Mesenchymal stem cell (in vitro differentiated cells and primary cell): ENCODE results near the gene VPS45.

Source experiments
- DNase-seq: peaks from one replicate; pipeline ENCODE4 v3.0.0-alpha.2; 2013
- H2AFZ ChIP-seq: one replicate; pipeline ENCODE4 v1.6.1; 2013; ENCODE audit warnings: low read depth, mild to moderate bottlenecking, control low read depth, inconsistent platforms, low read length, moderate library complexity
- H2AK5ac ChIP-seq: 2 replicates; pipeline ENCODE4 v1.6.1; 2013; ENCODE audit warnings: low read length, moderate library complexity, mild to moderate bottlenecking, inconsistent platforms; ENCODE audit not compliant: severe bottlenecking
- H2BK120ac ChIP-seq: one replicate; pipeline ENCODE4 v1.6.1; 2013; ENCODE audit warnings: low read depth, mild to moderate bottlenecking, inconsistent platforms, low read length, moderate library complexity
- H2BK12ac ChIP-seq, 2 experiments: one replicate each; pipeline ENCODE4 v1.6.1; 2013; ENCODE audit warnings: inconsistent platforms in 2 of 2, low read length in 2 of 2, mild to moderate bottlenecking in 2 of 2, moderate library complexity in 2 of 2, control low read depth in 1 of 2
- H2BK15ac ChIP-seq: one replicate; pipeline ENCODE4 v1.6.1; 2013; ENCODE audit warnings: mild to moderate bottlenecking, low read depth, inconsistent platforms; ENCODE audit not compliant: poor library complexity, severe bottlenecking
- H2BK5ac ChIP-seq: 2 replicates; pipeline ENCODE4 v1.6.1; 2013; ENCODE audit warnings: low read depth, mild to moderate bottlenecking, low read length, control low read depth, inconsistent platforms; ENCODE audit not compliant: poor library complexity, severe bottlenecking
- H3K14ac ChIP-seq, 2 experiments: one replicate each; pipeline ENCODE4 v1.6.1; 2013; ENCODE audit warnings: inconsistent platforms in 2 of 2, low read length in 2 of 2, control low read depth in 1 of 2, mild to moderate bottlenecking in 1 of 2, moderate library complexity in 1 of 2
- H3K18ac ChIP-seq, 2 experiments: one replicate each; pipeline ENCODE4 v1.6.1; 2013; ENCODE audit warnings: inconsistent platforms in 2 of 2, low read length in 2 of 2, control low read depth in 1 of 2, low read depth in 1 of 2, mild to moderate bottlenecking in 1 of 2
- H3K23ac ChIP-seq, 2 experiments: one replicate each; pipeline ENCODE4 v1.6.1; 2013; ENCODE audit warnings: inconsistent platforms in 2 of 2, low read length in 2 of 2, mild to moderate bottlenecking in 2 of 2, moderate library complexity in 2 of 2, control low read depth in 1 of 2
- H3K27ac ChIP-seq: 2 replicates; pipeline ENCODE4 v1.5.1; 2013; ENCODE audit warnings: mild to moderate bottlenecking, moderate library complexity, low read length, control low read depth, inconsistent platforms; ENCODE audit not compliant: poor library complexity, severe bottlenecking
- H3K27me3 ChIP-seq, 2 experiments: 2 replicates each; pipeline versions ENCODE4 v1.6.1 to v1.7.0; 2013; ENCODE audit warnings: low read length in 2 of 2, mild to moderate bottlenecking in 2 of 2, moderate library complexity in 2 of 2, control low read depth in 1 of 2, inconsistent platforms in 1 of 2; ENCODE audit not compliant: control insufficient read depth in 1 of 2, insufficient read depth in 1 of 2
- H3K36me3 ChIP-seq, 2 experiments: 2 replicates each; pipeline versions ENCODE4 v1.6.1 to v1.7.0; 2013; ENCODE audit warnings: low read length in 2 of 2, control low read depth in 1 of 2, inconsistent platforms in 1 of 2, low read depth in 1 of 2, mild to moderate bottlenecking in 1 of 2; ENCODE audit not compliant: insufficient read depth in 2 of 2, control insufficient read depth in 1 of 2
- H3K4ac ChIP-seq, 2 experiments: one replicate each; pipeline ENCODE4 v1.6.1; 2013; ENCODE audit warnings: inconsistent platforms in 2 of 2, low read length in 2 of 2, mild to moderate bottlenecking in 2 of 2, moderate library complexity in 2 of 2, control low read depth in 1 of 2, low read depth in 1 of 2
- H3K4me1 ChIP-seq: 2 replicates; pipeline ENCODE4 v1.6.1; 2013; ENCODE audit warnings: low read depth, low read length, control low read depth; ENCODE audit not compliant: control insufficient read depth, insufficient read depth
- H3K4me2 ChIP-seq: 2 replicates; pipeline ENCODE4 v1.6.1; 2013; ENCODE audit warnings: low read length, mild to moderate bottlenecking, inconsistent platforms; ENCODE audit not compliant: poor library complexity, severe bottlenecking
- H3K4me3 ChIP-seq, 2 experiments: 2 replicates each; pipeline versions ENCODE4 v1.5.1 to v1.7.0; 2013; ENCODE audit warnings: low read length in 2 of 2, mild to moderate bottlenecking in 2 of 2, control low read depth in 1 of 2, low read depth in 1 of 2; ENCODE audit not compliant: insufficient read depth in 1 of 2
- H3K79me1 ChIP-seq: replicated peaks from 2 replicates; pipeline ENCODE4 v1.6.1; 2013; ENCODE audit warnings: mild to moderate bottlenecking, control low read depth, low read length, inconsistent platforms; ENCODE audit not compliant: poor library complexity, severe bottlenecking
- H3K9ac ChIP-seq: 2 replicates; pipeline ENCODE4 v1.7.0; 2013; ENCODE audit warnings: mild to moderate bottlenecking, low read length, moderate library complexity
- H3K9me3 ChIP-seq: 2 replicates; pipeline ENCODE4 v1.7.0; 2013; ENCODE audit warnings: mild to moderate bottlenecking, low read length; ENCODE audit not compliant: control insufficient read depth
- H4K8ac ChIP-seq: one replicate; pipeline ENCODE4 v1.6.1; 2013; ENCODE audit warnings: inconsistent platforms, mild to moderate bottlenecking, low read length, moderate library complexity
- H4K91ac ChIP-seq: one replicate; pipeline ENCODE4 v1.6.1; 2013; ENCODE audit warnings: mild to moderate bottlenecking, low read length, inconsistent platforms
- WGBS: methylation state at CpG from one replicate; pipeline ENCODE4 v1.1.7; 2013; ENCODE audit warnings: mixed read lengths; 5-methylcytosine and 5-hydroxymethylcytosine counted together

The VPS45 gene

GRCh38 chr1:150073516-150073915 lies 5.9 kb downstream of the VPS45 start:
- Histone ChIP-seq H3K79me1 (peaks cover 4% of the 10 kb centered on the region), H3K4me2 (no peak overlapping the region), H2BK15ac (no peak overlapping the region)

GRCh38 chr1:150076066-150076465 lies 8.5 kb downstream of the VPS45 start:
- no peak overlapping the region for H3K4me2 ChIP-seq
- no peak overlapping the region for H2BK15ac ChIP-seq
- H4K91ac ChIP-seq: no peak overlapping the region
- H3K23ac ChIP-seq: no peak overlapping the region
- H3K79me1 ChIP-seq: peaks cover 4% of the 10 kb centered on the region
- H2AK5ac ChIP-seq: no peak overlapping the region
- no peaks in the 10 kb centered on the region for H3K27me3 ChIP-seq
- no peak overlapping the region for H3K4me3 ChIP-seq
- no peak overlapping the region for H3K9ac ChIP-seq
- H3K9me3 ChIP-seq: no peaks in the 10 kb centered on the region
- H2BK12ac ChIP-seq: no peak overlapping the region
- DNase-seq: no peak
- H3K36me3 ChIP-seq: peaks cover 13 to 82% of the 10 kb centered on the region in 2 experiments
- H4K8ac ChIP-seq: no peak overlapping the region
- H3K4ac ChIP-seq: no peak overlapping the region
- WGBS: 94% methylated on average over 2 of the region's 2 CpGs
- H2AFZ ChIP-seq: no peak overlapping the region
- no peak overlapping the region for H2BK5ac ChIP-seq
- no peaks in the 10 kb centered on the region for H3K4me1 ChIP-seq
- H2BK120ac ChIP-seq: no peak overlapping the region
- H3K18ac ChIP-seq: no peak overlapping the region
- no peak overlapping the region for H3K27ac ChIP-seq
- H3K14ac ChIP-seq: no peak overlapping the region

More at GRCh38 chr1:150073516-150073915, 5.9 kb downstream of the VPS45 start:
- Histone ChIP-seq H3K27ac (no peak overlapping the region), H2BK5ac (no peak overlapping the region), H3K23ac (no peak overlapping the region), H3K4me1 (no peaks in the 10 kb centered on the region), H3K36me3 (peaks cover 9 to 69% of the 10 kb centered on the region in 2 experiments), H4K8ac (no peak overlapping the region), H3K18ac (no peak overlapping the region), H3K4me3 (no peak overlapping the region), H2AFZ (no peak overlapping the region), H2BK12ac (no peak overlapping the region), H2AK5ac (no peak overlapping the region), H3K9me3 (no peaks in the 10 kb centered on the region), H2BK120ac (no peak overlapping the region), H3K14ac (no peak overlapping the region), H3K4ac (no peak overlapping the region), H3K27me3 (no peaks in the 10 kb centered on the region), H4K91ac (no peak overlapping the region), H3K9ac (no peak overlapping the region)
- WGBS: 100% methylated on average over 1 of the region's 2 CpGs
- DNase-seq: no peak

GRCh38 chr1:150076985-150077384 lies 9.4 kb downstream of the VPS45 start:
- no peak overlapping the region for H3K18ac ChIP-seq
- no peaks in the 10 kb centered on the region for H3K4me1 ChIP-seq
- no peak overlapping the region for H2AK5ac ChIP-seq
- 91% methylated on average over 3 of the region's 6 CpGs for WGBS
- H3K9me3 ChIP-seq: no peaks in the 10 kb centered on the region
- no peak overlapping the region for H3K9ac ChIP-seq
- no peak overlapping the region for H2BK12ac ChIP-seq
- peaks cover 4% of the 10 kb centered on the region for H3K79me1 ChIP-seq
- H2AFZ ChIP-seq: no peak overlapping the region
- peaks cover 13 to 82% of the 10 kb centered on the region in 2 experiments for H3K36me3 ChIP-seq
- no peak for DNase-seq
- no peak overlapping the region for H4K8ac ChIP-seq
- H3K4ac ChIP-seq: no peak overlapping the region
- no peak overlapping the region for H2BK120ac ChIP-seq
- H3K14ac ChIP-seq: no peak overlapping the region
- no peak overlapping the region for H3K4me2 ChIP-seq
- no peak overlapping the region for H3K23ac ChIP-seq
- no peak overlapping the region for H3K27ac ChIP-seq
- H4K91ac ChIP-seq: no peak overlapping the region
- H2BK15ac ChIP-seq: no peak overlapping the region
- no peak overlapping the region for H2BK5ac ChIP-seq
- no peaks in the 10 kb centered on the region for H3K27me3 ChIP-seq
- no peak overlapping the region for H3K4me3 ChIP-seq

- Histone ChIP-seq H2BK120ac (no peak overlapping the region), H3K9ac (no peak overlapping the region)
These were observed 13.2 kb downstream of the VPS45 start for GRCh38 chr1:150080784-150081183.

More at GRCh38 chr1:150080784-150081183, 13.2 kb downstream of the VPS45 start:
- Histone ChIP-seq H3K36me3 (peaks cover 7 to 90% of the 10 kb centered on the region in 2 experiments), H3K4me1 (no peaks in the 10 kb centered on the region), H3K4me3 (no peak overlapping the region), H3K4ac (no peak overlapping the region), H3K9me3 (no peaks in the 10 kb centered on the region), H2AK5ac (no peak overlapping the region), H3K27ac (no peak overlapping the region), H3K27me3 (no peaks in the 10 kb centered on the region), H2BK5ac (no peak overlapping the region), H2BK12ac (no peak overlapping the region), H2BK15ac (no peak overlapping the region), H2AFZ (no peak overlapping the region), H3K23ac (no peak overlapping the region), H4K91ac (no peak overlapping the region), H3K4me2 (no peak overlapping the region), H3K79me1 (peaks cover 4% of the 10 kb centered on the region), H3K18ac (no peak overlapping the region), H3K14ac (no peak overlapping the region), H4K8ac (no peak overlapping the region)
- no peak for DNase-seq
